Retinal pigment epithelial cell (primary cell): ENCODE measurements around the gene RIN3.
A peak's percentile ranks its signal among the peaks of the same experiment; 100 is the strongest.

ENCODE experiments used
- DNase-seq: peaks from one replicate; pipeline ENCODE4 v3.0.0-alpha.2; 2010; ENCODE audit warnings: low read depth
- H3K4me3 ChIP-seq: 2 replicates; pipeline ENCODE4 v1.5.1; 2011; ENCODE audit warnings: mild to moderate bottlenecking, low read length, control low read depth, moderate library complexity
- CTCF ChIP-seq: conservative IDR thresholded peaks from 2 replicates; pipeline ENCODE4 v1.5.1; 2011; ENCODE audit warnings: low read depth, low read length, control low read depth, inconsistent platforms

Gene RIN3

GRCh38 chr14:92591346-92591745 lies 77.8 kb downstream of the RIN3 start:
- H3K4me3 ChIP-seq, result no peak overlapping the region
- TF ChIP-seq CTCF, result no peak
- DNase-seq, result no peak

GRCh38 chr14:92595267-92595666 lies 81.7 kb downstream of the RIN3 start:
- no peak for TF ChIP-seq CTCF
- DNase-seq, result no peak
- no peak overlapping the region for H3K4me3 ChIP-seq

GRCh38 chr14:92596331-92596907 lies 82.8 kb downstream of the RIN3 start:
- peak; percentile 11 for TF ChIP-seq CTCF
- no peak overlapping the region for H3K4me3 ChIP-seq
- no peak for DNase-seq

- no peak for TF ChIP-seq CTCF
- DNase-seq, result no peak
- H3K4me3 ChIP-seq, result no peak overlapping the region
Measured at GRCh38 chr14:92597906-92598905, 84.6 kb downstream of the RIN3 start.

- no peak overlapping the region for H3K4me3 ChIP-seq
Measured at GRCh38 chr14:92599811-92600210, 86.2 kb downstream of the RIN3 start.

GRCh38 chr14:92600318-92601053 lies 86.9 kb downstream of the RIN3 start:
- H3K4me3 ChIP-seq, result no peak overlapping the region
- TF ChIP-seq CTCF, result peak; percentile 23
- no peak for DNase-seq

More at GRCh38 chr14:92599811-92600210, 86.2 kb downstream of the RIN3 start:
- TF ChIP-seq CTCF, result no peak
- no peak for DNase-seq
